ENCODE results near the gene SYTL3. TPM values are rescaled to one million over a fixed set of nuclear protein-coding genes. Genes with fewer than 3 reads are reported as not detected.

SYTL3 gene
- total and polyA plus RNA-seq, 10 of the 15 experiments (the other 5 are each of a cell fraction or from before 2014, with no cell fraction given): 3.3 to 12.1 (median 6.9) TPM

GRCh38 chr6:158643836-158644230, 6.0 kb upstream of the SYTL3 start:
- Histone ChIP-seq H3K79me2 (ENCODE audit: control insufficient read depth, insufficient read depth, low read length) (peaks cover 33% of the 10 kb centered on the region), H3K27me3 (replicated peaks in 1 of 2; ENCODE audit: control insufficient read depth in 2 of 2, insufficient read depth in 2 of 2, low read length in 1 of 2) (no peaks in the 10 kb centered on the region), H4K20me1 (ENCODE audit: control insufficient read depth, insufficient read depth) (no peaks in the 10 kb centered on the region), H3K4me3 (peak overlapping the region; percentile 81), H3K27ac (ENCODE audit: control insufficient read depth, insufficient read depth) (peak overlapping the region; percentile 82), H3K36me3 (ENCODE audit: control insufficient read depth in 2 of 2, insufficient read depth in 2 of 2, low read length in 1 of 2) (no peaks in the 10 kb centered on the region), H3K4me1 (ENCODE audit: control insufficient read depth, insufficient read depth, low read length) (peaks cover 20% of the 10 kb centered on the region), H3K4me2 (ENCODE audit: control insufficient read depth, insufficient read depth) (peak overlapping the region; percentile 92), H3K9ac (ENCODE audit: control insufficient read depth, insufficient read depth, low read length) (peak overlapping the region; percentile 87), H2AFZ (ENCODE audit: control insufficient read depth, low read depth, low read length) (no peak overlapping the region; the same call in 1 of the 2 replicates), H3K9me3 (replicated peaks; ENCODE audit: control insufficient read depth, insufficient read depth, low read length) (no peaks in the 10 kb centered on the region)
- intact Hi-C loops (cut with micrococcal nuclease; ENCODE audit: unreplicated experiment): loop anchor here (5.0 kb wide), 1 partner anchor 167 kb away; no protein-coding TSS in a partner anchor
- in situ Hi-C loops (cut with MboI): no loop called here
- DNase-seq (ENCODE audit: low read depth, low spot score) (no peak), ATAC-seq (peak; percentile 1; the same call in 2 of the 3 replicates), FAIRE-seq (no peak)
- no TSS peak for BruUV-seq (replicated peaks)
- ChIA-PET RAD21 (ENCODE audit: unreplicated experiment) (interaction anchor here (0.6 to 3.4 kb wide), 9 partner anchors 10 to 498 kb away, joined by 3 to 28 read pairs (median 4); no protein-coding TSS in a partner anchor), CTCF (interaction anchor here (0.7 to 2.8 kb wide), 12 partner anchors 9 to 466 kb away, joined by 3 to 23 read pairs (median 5); no protein-coding TSS in a partner anchor), POLR2A (interaction anchor here (1.0 to 2.2 kb wide), 5 partner anchors 10 to 356 kb away, joined by 3 to 20 read pairs (median 4); partner anchors contain the start of gene RSPH3), SMC1A (ENCODE audit: uncharacterized antibody, unreplicated experiment) (interaction anchor here (0.8 to 5.4 kb wide), 6 partner anchors 10 to 402 kb away, joined by 3 to 41 read pairs (median 10); no protein-coding TSS in a partner anchor)
- WGBS (ENCODE audit: insufficient coverage, insufficient replicate concordance, low lambda C conversion rate, missing lambda C conversion rate): 1% methylated on average over 21 of the region's 21 CpGs
- no peak for TF ChIP-seq CHD4 (IDR thresholded peaks at IDR 0.05)
- TF ChIP-seq SMAD1 (IDR thresholded peaks at IDR 0.05; ENCODE audit: low read depth, partially characterized antibody): no peak
- no peak for TF ChIP-seq GABPA (IDR thresholded peaks at IDR 0.05; ENCODE audit: low read depth)
- TF ChIP-seq RBBP5 (conservative IDR thresholded peaks at IDR 0.05): no peak
- TF ChIP-seq SP1 (IDR thresholded peaks at IDR 0.05; ENCODE audit: low read depth, low read length): no peak
- TF ChIP-seq SIN3A (IDR thresholded peaks at IDR 0.05; ENCODE audit: low read depth, low read length): no peak
- TF ChIP-seq ZNF217 (IDR thresholded peaks at IDR 0.05): no peak
- no peak for TF ChIP-seq ZBTB40 (IDR thresholded peaks at IDR 0.05; ENCODE audit: borderline replicate concordance)
- TF ChIP-seq SMAD5 (IDR thresholded peaks at IDR 0.05; ENCODE audit: low read depth): no peak
- no peak for TF ChIP-seq HDGF (IDR thresholded peaks at IDR 0.05)
- no peak for TF ChIP-seq NR2C1 (IDR thresholded peaks at IDR 0.05)
- TF ChIP-seq YY1 (IDR thresholded peaks at IDR 0.05; ENCODE audit: low read depth, low read length): no peak
- no peak for TF ChIP-seq BACH1 (IDR thresholded peaks at IDR 0.05; ENCODE audit: borderline replicate concordance)
- TF ChIP-seq RAD51 (IDR thresholded peaks at IDR 0.05): no peak
- TF ChIP-seq BCL3 (IDR thresholded peaks at IDR 0.05; ENCODE audit: borderline replicate concordance, insufficient read depth, low read depth, low read length, poor library complexity, severe bottlenecking): no peak
- no peak for TF ChIP-seq HSF1 (IDR thresholded peaks at IDR 0.05; ENCODE audit: low read depth, low read length)
- no peak for TF ChIP-seq ZNF207 (IDR thresholded peaks at IDR 0.05; ENCODE audit: borderline replicate concordance)

Measured in GM12878 (cell line).